ENCODE results near the gene P3H1. TPM values are rescaled to one million over a fixed set of nuclear protein-coding genes. Genes with fewer than 3 reads are reported as not detected.
A peak's percentile ranks its signal among the peaks of the same experiment; 100 is the strongest.

The P3H1 gene
- total RNA-seq, 1 donor from 2014 or later = 69.6 TPM

DNA sequence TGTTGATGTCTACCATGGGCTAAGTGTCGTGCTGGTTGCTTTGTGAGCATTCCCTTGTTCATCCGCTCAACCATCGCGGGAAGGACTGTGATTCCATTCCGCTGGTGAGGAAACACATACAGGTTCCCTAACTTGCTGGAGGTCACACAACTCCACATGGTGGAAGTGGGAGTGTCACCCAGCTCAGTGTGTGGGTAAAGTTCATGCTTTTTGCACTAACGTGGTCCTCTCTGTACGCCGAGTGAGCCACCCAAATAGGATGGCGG, 22.7 kb downstream of the P3H1 start:
- DNase-seq (ENCODE audit: low read depth) = no peak

- DNase-seq (ENCODE audit: low read depth) = peak; percentile 49
Observed at GRCh38 chr1:42743317-42744147, 23.3 kb downstream of the P3H1 start.

GRCh38 chr1:42742617-42743316, 24.1 kb downstream of the P3H1 start:
- peak; percentile 44 for DNase-seq (ENCODE audit: low read depth)

GRCh38 chr1:42742141-42742540, 24.7 kb downstream of the P3H1 start:
- DNase-seq (ENCODE audit: low read depth) = no peak

DNA sequence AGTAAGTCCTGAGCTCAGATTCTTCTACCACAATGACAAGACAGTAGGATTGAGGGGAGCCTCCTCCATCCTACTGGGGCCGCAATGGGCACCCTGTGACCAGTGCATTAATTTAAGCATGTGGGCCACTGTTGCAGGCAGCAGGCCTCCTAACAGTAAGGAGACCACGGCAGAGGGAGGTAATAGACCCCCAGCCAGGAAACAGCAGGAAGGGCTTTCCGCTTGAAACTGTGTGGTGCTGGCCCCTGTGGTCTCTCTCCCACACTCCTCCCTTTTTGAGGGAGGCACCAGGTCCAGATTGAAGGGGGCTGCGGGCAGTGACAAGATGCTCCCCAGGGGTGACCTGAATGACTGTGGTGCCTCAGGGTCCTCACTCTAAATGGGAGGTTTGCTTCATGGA, 25.1 kb downstream of the P3H1 start:
- no peak for DNase-seq (ENCODE audit: low read depth)

DNA sequence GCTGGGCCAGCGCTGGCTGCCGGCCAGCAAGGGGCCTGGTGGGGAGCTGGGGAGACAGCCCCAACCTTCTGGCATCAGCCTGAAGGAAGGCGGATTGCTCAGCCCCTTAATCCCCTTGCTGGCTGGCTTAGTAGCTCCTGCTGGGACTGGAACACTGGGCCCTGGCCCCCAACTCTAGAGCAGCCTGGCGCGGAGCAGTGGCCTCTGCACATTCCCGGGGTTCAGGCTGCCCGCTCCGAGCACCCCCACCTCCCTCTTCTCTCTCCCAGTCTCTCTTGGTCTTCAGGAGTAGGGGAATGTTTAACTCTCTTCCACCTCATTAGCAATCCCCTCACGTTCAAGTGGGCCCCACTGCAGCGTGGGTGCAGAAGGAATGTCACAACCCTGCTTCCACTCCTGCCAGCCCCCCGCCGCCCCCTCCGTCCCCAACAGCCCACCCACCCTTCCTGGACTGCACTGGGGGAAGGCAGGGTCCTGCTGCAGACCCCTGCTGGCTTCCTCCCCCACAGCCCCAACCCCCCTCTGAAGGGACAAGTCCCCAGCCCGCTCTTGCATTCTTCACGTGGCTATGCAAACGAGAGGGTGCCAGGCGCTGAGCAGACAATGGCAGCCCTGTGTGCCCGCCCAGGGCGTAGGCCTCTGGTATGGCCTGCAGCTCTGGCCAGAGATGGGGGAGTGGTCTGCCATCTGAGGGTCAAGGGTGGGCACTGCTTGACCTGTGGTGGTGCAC, 25.8 kb downstream of the P3H1 start:
- DNase-seq (ENCODE audit: low read depth) = no peak

DNA sequence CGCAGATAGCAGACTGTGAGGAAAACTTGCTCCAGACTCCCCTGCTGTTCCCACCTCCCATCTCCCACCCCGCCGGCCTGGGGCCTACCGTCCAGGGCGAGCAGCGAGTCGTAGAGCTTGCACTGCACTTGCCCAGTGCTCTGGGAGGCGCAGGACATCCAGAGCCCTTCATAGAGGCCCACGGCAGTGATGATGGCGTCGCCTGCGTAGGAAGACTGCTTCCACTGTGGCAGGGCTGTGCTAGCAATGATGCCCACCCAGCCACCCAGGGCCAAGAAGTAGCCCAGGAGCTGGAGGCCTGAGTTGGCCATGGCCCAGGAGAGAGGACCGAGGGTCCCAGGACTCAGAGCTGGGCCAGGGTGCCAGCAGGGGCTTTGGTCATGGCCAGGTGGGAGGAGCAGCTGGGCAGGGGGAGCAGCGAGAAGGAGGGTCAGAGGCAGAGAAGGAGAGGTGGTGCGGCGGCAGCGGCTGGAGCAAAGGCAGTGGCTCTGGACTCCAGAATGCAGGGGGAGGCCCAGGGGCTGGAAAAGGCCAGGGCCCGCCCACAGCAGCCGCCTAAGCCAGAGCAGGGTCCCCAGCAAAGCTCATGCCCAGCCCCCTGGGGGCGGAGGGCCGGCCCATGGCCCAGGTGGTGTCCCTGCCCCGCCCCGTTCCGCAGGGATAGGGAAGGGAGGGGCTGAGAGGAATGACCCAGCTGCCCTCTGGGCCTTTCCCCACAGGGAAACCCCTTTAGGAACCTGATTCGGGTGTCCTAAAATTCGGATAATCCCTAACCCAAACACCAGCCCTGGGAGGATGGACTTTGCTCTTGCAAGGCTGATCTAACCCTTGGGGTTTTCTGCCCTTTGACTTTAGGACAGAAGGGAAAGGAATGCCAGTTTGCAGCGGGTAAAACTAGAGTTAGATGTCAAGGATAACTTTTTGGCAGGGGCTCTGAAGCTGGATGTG, 26.8 kb downstream of the P3H1 start, which contains the start of gene CLDN19:
TSS of gene CLDN19 (minus strand) at position 484 of the 948 bp plus-strand sequence. CDS start at position 311, 173 bp downstream.
- no peak for DNase-seq (ENCODE audit: low read depth)

GRCh38 chr1:42738678-42739226, 28.1 kb downstream of the P3H1 start:
- DNase-seq (ENCODE audit: low read depth) = no peak

GRCh38 chr1:42737986-42738677, 28.7 kb downstream of the P3H1 start:
- DNase-seq (ENCODE audit: low read depth) = no peak

GRCh38 chr1:42737257-42737656, 29.6 kb downstream of the P3H1 start:
- no peak for DNase-seq (ENCODE audit: low read depth)

DNA sequence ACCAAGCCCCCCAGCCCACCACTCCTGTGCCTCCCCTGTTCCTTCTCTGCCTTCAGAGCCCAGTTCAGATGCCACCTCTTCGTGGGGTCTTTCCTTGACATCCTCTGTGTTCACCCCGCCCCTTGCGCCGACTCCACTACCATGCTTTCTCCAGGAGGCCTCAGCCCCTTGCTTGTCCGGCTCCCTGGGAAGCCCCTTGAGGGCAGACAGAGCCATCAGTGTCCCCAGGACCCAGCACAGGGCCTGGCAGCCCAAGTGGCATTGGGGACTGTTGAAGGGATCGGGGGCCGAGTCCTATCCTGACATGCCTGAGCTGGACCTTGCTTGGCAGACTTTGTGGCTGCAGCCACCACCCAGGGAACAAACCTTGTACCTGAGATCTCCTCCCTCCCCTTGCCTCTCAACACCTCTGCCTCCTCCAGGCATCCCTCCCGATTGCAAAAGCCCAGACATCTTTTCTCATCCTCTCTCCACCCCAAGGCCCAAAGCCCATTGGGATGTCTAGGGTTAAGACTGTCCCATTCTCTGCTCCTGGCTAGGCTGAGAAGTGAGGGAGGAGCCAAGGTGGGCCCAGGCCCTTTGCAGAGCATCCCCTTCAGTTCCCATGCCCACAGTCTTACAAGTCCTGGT, 30.1 kb downstream of the P3H1 start:
- DNase-seq (ENCODE audit: low read depth) = no peak

DNA sequence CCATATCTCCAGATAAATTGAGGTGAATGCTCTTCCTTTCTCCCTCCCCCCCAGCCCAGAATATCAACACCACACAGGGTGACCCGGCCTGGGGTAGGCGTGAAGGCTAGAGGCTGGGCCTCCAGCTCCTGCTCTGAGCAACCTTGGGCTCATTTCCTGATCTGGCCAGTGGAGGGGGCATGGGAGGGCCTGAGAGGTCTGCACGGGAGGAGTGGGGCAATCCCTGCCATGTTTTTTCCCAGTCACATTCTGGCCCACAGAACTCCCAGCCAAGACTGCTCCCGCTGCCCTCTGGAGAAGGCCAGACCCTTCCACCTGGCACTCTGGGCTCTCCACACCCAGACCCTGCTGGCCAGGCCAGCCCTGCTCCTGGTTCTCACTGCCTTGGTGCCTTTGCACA, 30.7 kb downstream of the P3H1 start:
- DNase-seq (ENCODE audit: low read depth) = no peak

DNA sequence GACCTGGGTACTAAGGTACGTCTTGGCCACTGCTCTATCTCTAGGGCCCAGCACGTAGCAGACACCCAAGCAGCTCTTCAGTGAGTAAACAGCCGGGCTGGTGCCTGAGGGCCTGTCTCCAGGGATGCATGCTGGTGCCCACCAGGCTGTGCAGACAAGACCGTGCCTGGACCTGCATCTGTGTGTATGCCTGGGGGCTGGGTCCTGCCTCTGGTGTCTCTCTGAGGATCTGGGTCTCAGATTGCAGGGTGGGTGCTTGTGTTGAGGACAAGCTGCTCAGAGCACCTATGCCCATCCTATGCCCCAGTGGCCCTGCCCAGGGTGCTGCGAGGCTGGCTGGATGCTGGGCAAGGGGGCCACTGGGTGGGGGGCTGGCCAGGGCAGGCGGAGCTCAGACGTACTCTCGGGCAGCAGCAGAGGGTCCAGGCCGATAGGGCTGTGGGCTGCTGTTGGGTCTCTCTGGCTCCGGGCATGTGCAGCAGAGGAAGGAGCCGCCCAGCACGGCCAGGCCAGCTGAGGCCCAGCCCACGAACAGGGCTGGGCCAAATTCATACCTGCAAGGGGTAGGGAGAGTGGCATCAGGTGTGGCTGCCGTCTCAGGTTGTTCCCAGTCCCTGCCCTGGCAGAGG, 31.2 kb downstream of the P3H1 start:
- no peak for DNase-seq (ENCODE audit: low read depth)

DNA sequence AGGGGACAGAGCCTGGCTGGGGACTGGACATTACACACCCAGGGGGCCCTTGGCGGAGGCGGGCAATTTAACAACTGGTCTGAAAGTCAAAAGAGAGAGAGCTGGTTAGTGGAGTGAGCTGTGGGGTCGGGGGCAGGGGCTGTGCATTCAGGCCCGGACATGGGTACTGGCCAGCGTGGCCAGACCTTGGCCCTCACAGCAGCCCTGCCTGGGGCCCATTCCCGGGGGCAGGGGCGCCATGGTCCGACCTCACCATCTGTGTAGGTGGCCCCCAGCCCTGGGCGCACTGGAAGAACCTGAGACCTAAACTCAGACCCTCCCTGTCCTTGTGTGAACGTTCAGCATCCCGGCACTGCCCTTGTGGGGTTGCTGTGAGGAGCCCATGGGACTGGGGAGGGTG, 31.8 kb downstream of the P3H1 start:
- DNase-seq (ENCODE audit: low read depth) = no peak

DNA sequence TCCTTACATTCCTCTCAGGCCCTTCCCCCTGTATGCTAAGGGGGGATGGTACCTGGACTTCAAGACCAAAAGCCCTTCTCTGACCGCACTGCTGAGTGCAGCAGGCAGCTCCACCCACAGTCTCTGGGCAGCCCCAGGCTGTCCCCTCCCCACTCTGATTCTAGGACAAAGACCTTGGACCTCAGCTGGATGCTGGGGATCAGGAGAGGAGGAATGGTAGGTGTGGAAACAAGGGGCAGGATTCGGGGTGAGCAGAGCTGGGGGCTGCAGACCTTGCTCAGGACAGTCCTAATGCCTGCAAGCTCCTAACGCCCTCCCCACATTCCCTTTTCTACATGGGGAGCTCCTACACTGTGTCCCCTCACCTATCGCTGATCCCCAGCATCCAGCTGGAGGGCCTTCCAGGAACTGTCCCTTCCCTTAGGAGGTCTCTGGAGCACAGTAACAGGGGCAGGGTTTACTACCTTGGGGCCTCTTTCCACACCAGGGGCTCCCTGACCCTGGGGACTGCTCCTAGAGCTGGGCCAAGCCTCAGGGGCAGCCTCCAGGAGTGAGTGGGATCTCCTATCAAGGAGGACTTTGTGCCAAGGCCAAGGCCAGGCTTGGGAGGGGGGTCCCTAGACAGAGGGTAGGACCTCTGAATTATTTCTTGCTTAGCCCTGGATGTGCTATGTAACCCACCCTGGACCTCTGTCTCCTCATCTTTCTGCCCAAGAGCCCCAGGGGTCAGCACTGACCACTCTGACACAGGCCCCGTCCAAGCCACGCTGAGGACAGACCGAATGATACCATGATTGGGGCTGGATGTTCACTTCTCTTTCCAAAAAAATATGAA, 32.4 kb downstream of the P3H1 start:
- DNase-seq (ENCODE audit: low read depth) = no peak

DNA sequence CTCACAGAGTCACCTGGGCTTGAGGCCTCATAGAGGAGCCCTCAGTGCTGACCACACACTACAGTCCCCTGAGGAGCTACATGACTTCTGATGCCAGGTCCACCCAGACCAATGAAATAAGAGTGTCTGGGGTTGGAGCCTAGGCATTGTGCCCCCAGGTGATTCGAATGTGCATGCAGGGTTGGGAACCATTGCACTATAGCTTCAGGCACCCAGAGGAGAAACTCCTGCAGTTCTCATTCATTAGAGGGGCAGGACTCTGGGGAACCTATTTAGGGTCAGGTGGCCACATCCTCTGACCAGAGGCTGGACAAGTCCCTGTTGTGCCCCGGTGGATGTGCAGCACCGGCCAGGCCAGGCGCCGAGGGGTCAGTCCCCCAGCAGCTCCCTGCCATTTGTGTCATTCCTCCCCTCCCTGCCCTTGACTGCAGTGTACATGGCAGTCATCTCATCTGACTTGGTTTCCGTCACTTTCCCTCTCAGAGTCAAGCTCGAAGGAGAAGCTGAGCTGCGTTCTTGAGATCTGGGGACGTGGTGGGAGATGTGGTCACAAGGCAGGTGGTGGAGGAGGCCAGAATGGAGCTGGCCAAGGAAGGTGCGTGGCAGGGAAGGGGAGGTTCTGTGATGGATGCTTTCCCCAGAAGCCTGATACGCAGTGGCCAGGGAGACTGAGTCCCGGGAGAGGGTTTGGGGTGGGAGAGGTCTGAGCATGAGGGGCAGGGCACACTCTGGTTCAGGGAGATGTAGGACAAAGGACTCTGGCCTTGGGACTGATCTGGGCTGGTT, 33.2 kb downstream of the P3H1 start:
- DNase-seq (ENCODE audit: low read depth) = no peak

DNA sequence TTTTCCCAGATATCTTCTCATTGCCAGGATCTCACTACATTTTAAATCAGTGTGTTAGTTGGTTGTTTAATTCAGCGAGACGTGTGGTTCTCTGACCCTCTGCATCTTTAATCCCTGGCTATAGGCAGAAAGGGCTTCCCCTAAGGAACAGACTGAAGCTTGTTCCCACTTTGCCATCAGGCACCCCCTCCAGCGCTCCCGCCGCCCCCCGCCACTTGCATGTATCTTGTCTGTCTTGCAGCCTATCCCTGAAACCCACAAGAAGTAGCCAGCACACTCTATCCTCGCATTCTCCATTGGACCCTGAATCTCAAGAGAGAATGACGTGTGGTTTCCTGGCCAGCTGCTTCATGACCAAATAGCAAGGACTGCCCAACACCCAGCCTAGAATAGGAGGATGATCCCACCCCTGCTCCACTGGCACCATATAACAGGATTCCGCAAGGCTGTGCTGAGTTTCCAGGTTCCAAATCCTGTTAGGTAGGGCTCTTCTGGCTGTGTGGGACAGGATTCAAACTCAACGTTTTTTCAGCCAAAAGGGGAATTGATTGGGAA, 34.6 kb downstream of the P3H1 start:
- DNase-seq (ENCODE audit: low read depth) = no peak

- no peak for DNase-seq (ENCODE audit: low read depth)
Observed at GRCh38 chr1:42731585-42731984, 35.2 kb downstream of the P3H1 start.
